ENCODE measurements around the gene RAB26.
A peak's percentile ranks its signal among the peaks of the same experiment; 100 is the strongest.
"Not testable (repeated sequence)": the region's sequence is repeated elsewhere in the genome, so short reads cannot be mapped to it uniquely, and the experiment has no call there.

Gene RAB26

DNA sequence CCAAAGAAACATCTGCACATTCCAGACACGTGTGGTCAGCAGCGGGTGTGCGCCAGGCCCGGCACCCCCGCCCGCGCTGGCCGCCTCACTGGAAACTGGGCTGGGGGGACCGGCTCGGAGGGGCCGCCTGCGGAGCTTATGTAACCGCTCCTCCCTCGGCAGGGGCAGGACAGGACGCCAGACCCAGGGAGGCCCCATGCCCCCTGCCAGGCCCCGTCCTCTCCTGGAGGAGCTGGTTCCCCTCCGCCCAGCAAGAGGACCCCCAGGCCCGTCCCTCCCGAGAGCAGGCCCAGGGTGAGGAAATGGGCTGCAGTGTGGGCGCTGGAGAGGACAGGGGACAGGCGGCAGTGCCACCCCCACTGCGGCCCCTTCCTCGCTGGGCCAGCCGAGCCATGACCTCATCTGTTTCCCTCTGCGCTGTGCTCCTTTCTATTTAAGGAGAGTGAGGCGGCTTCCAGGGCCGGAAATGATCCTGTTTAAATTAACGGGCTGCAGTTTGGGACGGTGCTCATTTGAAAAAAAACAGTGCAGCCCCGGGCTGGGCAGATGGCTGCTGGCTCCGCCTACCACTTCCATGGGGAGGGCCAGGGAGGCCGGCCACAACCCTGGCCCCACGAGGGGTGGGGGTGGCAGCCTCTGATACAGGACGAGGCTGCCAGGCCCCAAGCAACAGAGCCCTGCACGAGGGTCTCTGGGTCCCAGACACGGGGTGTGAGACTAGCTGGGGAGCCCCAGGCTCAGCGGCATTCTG, 23.6 kb upstream of the RAB26 start:
- not testable (repeated sequence) for H3K36me3 Mint-ChIP-seq; H3K9me3 Mint-ChIP-seq (ENCODE audit: low read depth); H3K4me3 Mint-ChIP-seq; H3K27me3 Mint-ChIP-seq; H3K27ac Mint-ChIP-seq
- peaks cover 17% of the 10 kb centered on the region for H3K4me1 Mint-ChIP-seq (ENCODE audit: low read depth)

DNA sequence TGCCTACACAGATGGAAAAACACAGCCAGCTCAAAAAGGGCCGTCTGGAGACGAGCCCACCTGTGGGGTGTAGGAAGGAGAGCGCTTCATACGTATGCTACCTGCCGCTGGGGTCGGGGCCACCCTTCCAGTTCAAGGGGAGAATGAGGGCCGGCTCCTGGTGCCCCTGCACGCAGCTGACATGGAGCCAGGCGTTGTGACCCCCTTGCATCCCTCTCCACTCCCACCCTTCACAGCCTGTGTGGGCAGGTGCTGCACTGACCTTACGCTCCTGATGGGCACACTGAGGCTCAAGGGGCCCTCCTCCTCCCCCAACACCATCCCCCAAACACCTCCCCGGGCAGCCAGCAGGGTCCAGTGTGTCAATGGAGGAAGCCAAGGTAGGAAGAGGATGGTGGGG, 22.8 kb upstream of the RAB26 start:
- H3K27me3 Mint-ChIP-seq; H3K4me3 Mint-ChIP-seq; H3K27ac Mint-ChIP-seq; H3K36me3 Mint-ChIP-seq; H3K9me3 Mint-ChIP-seq (ENCODE audit: low read depth): not testable (repeated sequence)
- peaks cover 14% of the 10 kb centered on the region for H3K4me1 Mint-ChIP-seq (ENCODE audit: low read depth)

DNA sequence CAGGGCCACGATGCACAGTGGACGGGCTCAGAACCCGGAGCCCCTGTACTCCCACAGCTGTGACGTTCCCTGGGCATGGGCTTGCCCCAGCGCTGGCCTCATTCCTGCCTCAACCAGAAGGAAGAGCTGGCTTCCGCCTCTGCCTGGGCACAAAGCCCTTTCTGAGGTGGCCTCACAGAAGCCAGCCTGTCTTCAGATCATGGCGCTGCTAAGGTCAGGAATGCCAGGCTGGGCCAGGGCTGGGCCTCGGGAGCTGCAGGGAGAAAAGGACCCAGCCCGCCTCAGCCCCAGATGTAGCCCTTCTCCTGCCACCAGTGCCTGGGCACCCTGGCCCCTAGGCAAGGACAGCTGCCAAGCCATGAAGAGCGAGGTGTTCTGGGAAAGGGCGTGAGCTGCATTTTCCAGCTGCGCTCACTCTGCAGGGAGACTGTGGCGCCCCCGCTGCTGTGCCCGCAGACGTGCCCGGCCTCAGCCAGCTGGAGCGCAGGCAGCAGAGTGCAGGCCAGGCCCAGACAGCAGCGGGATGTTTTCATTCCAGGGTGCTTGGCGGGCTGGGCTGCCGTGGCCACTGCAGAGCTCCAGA, 22.2 kb upstream of the RAB26 start:
- not testable (repeated sequence) for H3K36me3 Mint-ChIP-seq; H3K27ac Mint-ChIP-seq; H3K9me3 Mint-ChIP-seq (ENCODE audit: low read depth); H3K4me3 Mint-ChIP-seq; H3K27me3 Mint-ChIP-seq
- H3K4me1 Mint-ChIP-seq (ENCODE audit: low read depth): peaks cover 14% of the 10 kb centered on the region

GRCh38 chr16:2126928-2127556, 21.4 kb upstream of the RAB26 start:
- Mint-ChIP-seq H3K4me3 (peak overlapping the region; percentile 40), H3K4me1 (ENCODE audit: low read depth) (peaks cover 12% of the 10 kb centered on the region)
- H3K9me3 Mint-ChIP-seq (ENCODE audit: low read depth); H3K36me3 Mint-ChIP-seq; H3K27me3 Mint-ChIP-seq; H3K27ac Mint-ChIP-seq: not testable (repeated sequence)

DNA sequence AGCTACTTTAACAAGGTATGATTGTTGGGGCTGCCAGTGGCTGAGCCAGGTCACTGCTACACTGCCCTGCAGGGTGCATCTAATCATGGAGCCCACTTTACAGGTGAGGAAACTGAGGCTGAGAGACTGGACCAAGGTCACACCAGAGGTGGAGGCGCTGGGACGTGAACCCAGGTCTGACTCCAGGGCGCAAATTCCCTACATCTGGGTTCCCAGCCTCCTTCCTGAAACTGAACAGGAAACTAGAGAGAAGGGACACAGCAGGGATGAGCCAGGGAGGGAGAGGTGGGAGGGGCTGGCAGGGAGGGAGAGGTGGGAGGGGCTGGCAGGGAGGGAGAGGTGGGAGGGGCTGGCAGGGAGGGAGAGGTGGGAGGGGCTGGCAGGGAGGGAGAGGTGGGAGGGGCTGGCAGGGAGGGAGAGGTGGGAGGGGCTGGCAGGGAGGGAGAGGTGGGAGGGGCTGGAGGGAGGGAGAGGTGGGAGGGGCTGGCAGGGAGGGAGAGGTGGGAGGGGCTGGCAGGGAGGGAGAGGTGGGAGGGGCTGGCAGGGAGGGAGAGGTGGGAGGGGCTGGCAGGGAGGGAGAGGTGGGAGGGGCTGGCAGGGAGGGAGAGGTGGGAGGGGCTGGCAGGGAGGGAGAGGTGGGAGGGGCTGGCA, 20.7 kb upstream of the RAB26 start:
- H3K9me3 Mint-ChIP-seq (ENCODE audit: low read depth); H3K27ac Mint-ChIP-seq; H3K27me3 Mint-ChIP-seq; H3K36me3 Mint-ChIP-seq; H3K4me3 Mint-ChIP-seq: not testable (repeated sequence)
- H3K4me1 Mint-ChIP-seq (ENCODE audit: low read depth): peaks cover 12% of the 10 kb centered on the region

DNA sequence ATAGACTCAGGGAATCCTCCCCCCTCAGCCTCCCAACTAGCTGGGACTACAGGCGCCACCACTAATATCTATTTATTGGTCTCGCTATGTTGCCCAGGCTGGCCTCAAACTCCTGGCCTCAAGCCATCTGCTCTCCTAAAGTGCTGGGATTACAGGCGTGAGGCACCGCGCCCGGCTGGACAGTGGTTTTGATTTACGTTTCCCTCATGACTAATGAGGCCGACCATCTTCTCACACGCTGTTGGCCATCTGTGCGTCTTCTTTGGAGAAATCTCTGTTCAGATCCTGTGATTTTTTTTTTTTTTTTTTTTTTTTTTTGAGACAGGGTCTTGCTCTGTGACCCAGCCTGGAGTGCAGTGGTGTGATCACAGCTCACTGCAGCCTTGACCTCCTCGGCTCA, 19.2 kb upstream of the RAB26 start:
- peaks cover 12% of the 10 kb centered on the region for H3K4me1 Mint-ChIP-seq (ENCODE audit: low read depth)
- not testable (repeated sequence) for H3K36me3 Mint-ChIP-seq; H3K27me3 Mint-ChIP-seq; H3K9me3 Mint-ChIP-seq (ENCODE audit: low read depth); H3K27ac Mint-ChIP-seq; H3K4me3 Mint-ChIP-seq

DNA sequence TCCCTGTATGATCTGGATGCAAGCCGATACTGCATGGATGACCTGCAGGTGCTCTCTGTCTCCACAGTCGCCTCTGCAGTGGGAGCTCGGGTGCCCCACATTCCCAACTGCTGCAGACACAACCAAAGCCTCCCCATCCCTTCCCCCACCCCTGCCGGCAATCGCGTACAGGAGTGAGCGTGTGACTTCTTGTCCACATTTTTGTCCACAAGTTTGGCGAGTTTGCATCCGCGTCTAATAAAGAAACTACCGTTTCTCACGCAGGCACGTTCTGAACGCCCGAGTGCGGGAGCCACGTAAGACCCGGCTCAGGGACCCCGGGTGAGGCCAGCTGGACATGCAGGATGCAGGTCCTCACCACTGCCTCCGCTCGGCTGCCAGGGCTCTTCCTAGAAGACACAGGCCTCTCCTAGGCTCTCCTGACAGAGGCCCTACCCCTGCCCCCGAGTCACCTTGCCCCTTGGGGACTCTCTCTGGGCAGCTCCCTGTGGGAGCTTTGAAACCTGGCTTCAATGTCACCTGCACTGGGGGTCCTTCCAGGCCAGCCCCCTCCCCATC, 18.5 kb upstream of the RAB26 start:
- not testable (repeated sequence) for H3K27ac Mint-ChIP-seq; H3K27me3 Mint-ChIP-seq; H3K4me3 Mint-ChIP-seq; H3K9me3 Mint-ChIP-seq (ENCODE audit: low read depth); H3K36me3 Mint-ChIP-seq
- peaks cover 12% of the 10 kb centered on the region for H3K4me1 Mint-ChIP-seq (ENCODE audit: low read depth)

GRCh38 chr16:2133797-2134196, 14.6 kb upstream of the RAB26 start:
- H3K36me3 Mint-ChIP-seq; H3K9me3 Mint-ChIP-seq (ENCODE audit: low read depth): not testable (repeated sequence)

DNA sequence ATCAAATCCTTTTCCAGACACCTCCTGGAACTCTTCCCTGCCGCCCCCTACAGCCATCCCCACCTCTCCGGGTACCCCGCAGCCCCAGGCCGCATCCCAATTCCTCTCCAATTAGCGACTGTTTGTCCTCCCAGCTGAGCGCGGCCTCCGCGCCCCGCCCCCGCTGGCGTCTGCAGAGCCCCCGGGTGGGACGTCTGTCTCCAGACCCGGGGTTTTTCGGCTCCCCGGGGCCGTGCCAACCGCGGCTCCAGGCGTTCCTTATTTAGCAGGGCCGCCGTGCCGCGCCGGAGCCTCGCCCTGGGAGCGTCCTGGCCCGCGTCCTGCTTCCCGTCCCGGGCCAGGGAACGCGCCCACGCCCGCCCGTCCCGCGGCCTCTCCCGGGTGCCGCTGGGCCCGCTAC, 13.4 kb upstream of the RAB26 start:
- H3K36me3 Mint-ChIP-seq; H3K4me1 Mint-ChIP-seq (ENCODE audit: low read depth); H3K27me3 Mint-ChIP-seq; H3K27ac Mint-ChIP-seq; H3K9me3 Mint-ChIP-seq (ENCODE audit: low read depth): not testable (repeated sequence)
- H3K4me3 Mint-ChIP-seq: peak overlapping the region; percentile 81

More at GRCh38 chr16:2133797-2134196, 14.6 kb upstream of the RAB26 start:
- H3K4me3 Mint-ChIP-seq; H3K27ac Mint-ChIP-seq; H3K27me3 Mint-ChIP-seq; H3K4me1 Mint-ChIP-seq (ENCODE audit: low read depth): not testable (repeated sequence)

DNA sequence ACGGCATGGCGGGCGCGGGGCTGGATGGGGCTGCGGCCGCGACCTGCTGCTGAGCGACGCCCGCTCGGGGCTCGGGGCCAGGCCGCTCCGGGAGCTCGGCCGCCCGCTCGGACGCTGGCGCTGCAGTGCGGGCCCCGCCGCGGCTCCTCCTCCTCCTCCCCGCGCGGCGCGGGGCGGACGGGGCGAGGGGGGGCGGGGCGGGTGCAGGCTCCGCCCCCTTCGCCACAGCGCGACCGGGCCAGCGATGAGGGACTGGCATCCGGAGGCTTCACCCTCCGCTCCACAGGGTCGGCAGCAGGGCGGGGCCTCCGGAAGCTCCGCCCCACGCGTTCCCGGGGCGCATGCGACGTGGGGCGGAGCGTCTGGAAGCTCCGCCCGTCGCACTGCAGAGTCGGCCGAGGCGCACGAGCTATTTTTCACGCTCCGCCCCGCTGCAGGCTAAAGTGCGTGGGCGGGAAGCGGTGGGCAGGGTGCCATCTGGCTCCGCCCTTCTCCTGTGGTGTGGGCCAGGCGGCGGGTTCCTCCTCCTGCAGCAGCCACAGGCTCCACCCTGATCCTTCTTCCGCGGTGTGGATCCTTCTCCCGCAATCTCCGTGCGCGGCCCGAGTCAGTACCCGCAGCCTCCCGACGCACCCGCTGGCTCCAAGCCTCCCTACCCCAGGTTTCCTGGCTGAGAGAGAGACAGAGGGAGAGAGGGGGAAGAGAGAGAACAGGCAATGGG, 12.5 kb upstream of the RAB26 start, which contains the start of gene PKD1:
Gene PKD1, minus strand, starts transcription at position 129 of the 721 bp plus-strand sequence. CDS start 209 bp downstream, outside the sequence.
- peak within 1 kb of the TSS; percentile 91 for H3K4me3 Mint-ChIP-seq
- peak within 1 kb of the TSS; percentile 92 for H3K27ac Mint-ChIP-seq
- H3K27me3 Mint-ChIP-seq; H3K9me3 Mint-ChIP-seq (ENCODE audit: low read depth); H3K4me1 Mint-ChIP-seq (ENCODE audit: low read depth); H3K36me3 Mint-ChIP-seq: not testable (repeated sequence)

- no peaks in the 10 kb centered on the region for H3K27me3 Mint-ChIP-seq
- H3K9me3 Mint-ChIP-seq (ENCODE audit: low read depth): no peaks in the 10 kb centered on the region
- no peak overlapping the region for H3K27ac Mint-ChIP-seq
- H3K4me3 Mint-ChIP-seq: no peak overlapping the region
- H3K36me3 Mint-ChIP-seq: no peaks in the 10 kb centered on the region
- peaks cover 2% of the 10 kb centered on the region for H3K4me1 Mint-ChIP-seq (ENCODE audit: low read depth)
Observed at GRCh38 chr16:2142942-2143877, 5.2 kb upstream of the RAB26 start.

DNA sequence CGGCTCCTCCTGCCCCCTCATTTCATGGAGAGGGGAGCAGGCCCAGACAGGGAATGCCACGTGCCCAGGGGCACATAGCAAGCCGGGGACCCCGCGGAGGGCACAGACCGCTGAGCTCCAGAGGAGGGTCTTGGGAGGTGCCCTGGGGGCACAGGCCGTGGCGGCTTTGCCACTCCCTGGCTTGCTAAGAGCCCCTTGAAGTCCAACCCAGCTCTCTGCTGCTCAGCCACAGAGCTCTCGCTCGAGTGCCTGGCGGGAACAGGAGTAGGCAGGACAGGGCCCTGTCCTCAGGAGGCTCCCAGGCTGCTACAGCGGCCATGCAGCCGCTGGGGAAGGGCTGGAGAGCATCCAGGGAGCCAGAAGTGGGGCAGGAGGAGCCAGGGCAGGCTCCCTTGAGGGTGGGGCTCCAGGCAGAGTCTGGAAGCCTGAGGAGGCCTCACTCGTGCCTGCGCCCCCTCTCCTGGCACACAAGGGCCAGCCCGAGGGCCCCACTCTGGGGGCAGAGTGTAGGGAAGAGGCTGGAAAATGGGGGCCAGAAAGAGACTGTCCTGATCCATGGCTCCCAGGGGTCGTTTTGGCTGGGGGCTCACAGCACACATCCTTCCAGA, 4.4 kb upstream of the RAB26 start:
- Mint-ChIP-seq H3K27ac (no peak overlapping the region), H3K4me3 (no peak overlapping the region), H3K36me3 (no peaks in the 10 kb centered on the region), H3K27me3 (no peaks in the 10 kb centered on the region), H3K9me3 (ENCODE audit: low read depth) (no peaks in the 10 kb centered on the region), H3K4me1 (ENCODE audit: low read depth) (peaks cover 2% of the 10 kb centered on the region)

DNA sequence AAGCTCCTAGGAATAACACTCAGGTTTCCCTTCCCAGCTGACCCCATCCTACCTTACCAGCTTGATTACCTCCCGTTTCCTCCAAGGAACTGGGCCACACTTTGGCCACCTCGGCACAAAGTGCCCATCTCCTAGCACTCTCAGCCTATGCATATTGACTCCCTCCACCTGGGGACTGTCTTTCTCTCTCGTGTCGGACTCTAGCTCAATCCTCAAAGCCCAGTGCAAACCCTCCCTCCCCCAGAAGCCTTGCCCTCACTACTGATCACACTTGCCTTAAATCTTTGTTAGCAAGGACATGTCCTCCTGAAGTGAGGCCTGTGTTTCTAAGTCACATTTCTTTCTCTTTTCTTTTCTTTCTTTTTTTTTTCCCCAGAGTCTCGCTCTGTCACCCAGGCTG, 2.6 kb upstream of the RAB26 start:
- Mint-ChIP-seq H3K4me1 (ENCODE audit: low read depth) (peaks cover 7% of the 10 kb centered on the region), H3K9me3 (ENCODE audit: low read depth) (no peaks in the 10 kb centered on the region), H3K27ac (no peak overlapping the region), H3K4me3 (no peak overlapping the region), H3K36me3 (no peaks in the 10 kb centered on the region), H3K27me3 (no peaks in the 10 kb centered on the region)

Measured in activated naive CD8-positive, alpha-beta T cell (primary cell).